ENCODE results near the gene USHBP1. TPM values are rescaled to one million over a fixed set of nuclear protein-coding genes. Genes with fewer than 3 reads are reported as not detected.

Gene USHBP1
- total and polyA plus RNA-seq, 7 experiments from 2014 or later = 0.22 to 1.2 (median 0.49) TPM; not detected in 1

DNA sequence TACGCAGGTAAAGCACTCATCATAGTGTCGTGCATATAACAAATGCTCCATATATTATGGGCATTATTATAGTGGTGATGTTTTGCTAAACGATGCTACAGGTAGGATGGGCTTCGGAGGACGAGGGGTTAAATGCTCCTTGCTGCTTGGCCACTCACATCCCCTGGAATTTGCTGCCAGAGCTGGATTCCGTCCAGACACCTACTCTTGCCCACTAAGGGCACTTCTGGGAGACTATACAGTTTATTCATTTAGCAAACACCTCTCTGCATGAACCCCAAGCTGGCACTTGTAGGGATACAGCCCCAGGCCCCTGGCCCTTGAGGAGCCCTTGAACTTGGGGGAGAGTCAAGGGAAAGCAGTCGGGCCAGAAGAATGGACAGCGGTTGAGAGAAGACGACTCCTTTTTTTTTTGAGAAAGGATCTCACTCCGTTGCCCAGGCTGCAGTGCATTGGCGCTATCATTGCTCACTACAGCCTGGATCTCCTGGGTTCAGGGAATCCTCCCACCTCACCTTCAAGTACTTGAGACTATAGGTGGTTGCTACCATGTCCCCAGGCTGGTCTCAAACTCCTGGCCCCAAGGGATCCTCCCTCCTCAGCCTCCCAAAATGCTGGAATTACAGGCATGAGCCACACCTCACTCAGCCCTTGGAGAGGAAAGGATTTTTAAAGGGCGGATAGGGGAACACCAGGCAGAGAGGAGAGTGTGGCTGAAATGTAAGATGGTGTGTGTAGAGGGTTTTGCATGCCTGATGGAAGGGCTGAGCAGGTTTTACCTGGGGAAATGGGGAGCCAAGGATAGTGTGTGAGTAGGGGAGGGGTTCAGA lies 40.1 kb upstream of the USHBP1 start:
- ATAC-seq (no peak), DNase-seq (no peak)
- H3K36me3 ChIP-seq (ENCODE audit: control insufficient read depth in 2 of 3, insufficient read depth in 3 of 3, low read length in 3 of 3) = peaks cover 0 to 7% (median 0%) of the 10 kb centered on the region in 3 experiments
- Mint-ChIP-seq H3K36me3 (peaks cover 0 to 4% (median 0%) of the 10 kb centered on the region in 5 donors), H3K27me3 (no peaks in the 10 kb centered on the region), H3K4me1 (peaks cover 22 to 56% (median 50%) of the 10 kb centered on the region in 7 donors), H3K27ac (peak overlapping the region; percentile 26 to 93 (median 90)), H3K4me3 (peak overlapping the region; percentile 84 to 94 (median 90)), H3K9me3 (no peaks in the 10 kb centered on the region)
- no peak overlapping the region for H3K4me3 ChIP-seq (ENCODE audit: low read length)
- H3K27me3 ChIP-seq (ENCODE audit: control insufficient read depth in 2 of 2, insufficient read depth in 2 of 2, low read length in 2 of 2) = no peaks in the 10 kb centered on the region
- CTCF ChIA-PET = interaction anchor here (0.6 to 1.3 kb wide), 7 partner anchors 7 to 92 kb away, joined by 3 to 5 read pairs (median 3); partner anchors contain the start of genes ANO8 and BABAM1
- H3K27ac ChIP-seq (ENCODE audit: low read depth, low read length) = peak overlapping the region; percentile 40
- H3K4me1 ChIP-seq (ENCODE audit: control insufficient read depth in 2 of 2, insufficient read depth in 2 of 2, low read length in 2 of 2) = peaks cover 15 to 22% of the 10 kb centered on the region in 2 donors
- no peaks in the 10 kb centered on the region for H3K9me3 ChIP-seq (ENCODE audit: control insufficient read depth in 2 of 3, low read length in 3 of 3)
- POLR2A ChIA-PET = interaction anchor here (0.5 to 5.8 kb wide), 14 partner anchors 12 to 832 kb away, joined by 3 to 56 read pairs (median 4); partner anchors contain the start of genes ANKLE1, ANO8, BABAM1 and GTPBP3
- intact Hi-C loops (cut with micrococcal nuclease) = loop anchor here (1.0 to 10.0 kb wide), 13 partner anchors 12 to 1927 kb away; partner anchors contain the start of genes BABAM1 (in 2 of the 2), C19orf44 (in 2 of the 2), CALR3 (in 2 of the 2) and HAUS8 (in 2 of the 2)

GRCh38 chr19:17303940-17304267 lies 39.4 kb upstream of the USHBP1 start:
- peaks cover 0 to 4% (median 0%) of the 10 kb centered on the region in 3 experiments for H3K36me3 ChIP-seq (ENCODE audit: control insufficient read depth in 2 of 3, insufficient read depth in 3 of 3, low read length in 3 of 3)
- peaks cover 15 to 22% of the 10 kb centered on the region in 2 donors for H3K4me1 ChIP-seq (ENCODE audit: control insufficient read depth in 2 of 2, insufficient read depth in 2 of 2, low read length in 2 of 2)
- peak overlapping the region; percentile 79 for H3K4me3 ChIP-seq (ENCODE audit: low read length)
- Mint-ChIP-seq H3K27me3 (no peaks in the 10 kb centered on the region), H3K4me3 (peak overlapping the region; percentile 71 to 87 (median 79)), H3K9me3 (no peaks in the 10 kb centered on the region), H3K27ac (peak overlapping the region in 6 of 9 donors; percentile 20 to 90 (median 65)), H3K36me3 (peaks cover 0 to under 1% (median 0%) of the 10 kb centered on the region in 5 donors), H3K4me1 (peaks cover 16 to 49% (median 43%) of the 10 kb centered on the region in 7 donors)
- ChIA-PET POLR2A (interaction anchor here (0.5 to 3.1 kb wide), 5 partner anchors 11 to 117 kb away, joined by 3 to 18 read pairs (median 3); partner anchors contain the start of gene ANO8), CTCF (interaction anchor here (0.6 kb wide), 1 partner anchor 20 kb away, joined by 3 read pairs; no protein-coding TSS in a partner anchor)
- H3K27me3 ChIP-seq (ENCODE audit: control insufficient read depth in 2 of 2, insufficient read depth in 2 of 2, low read length in 2 of 2) = no peaks in the 10 kb centered on the region
- intact Hi-C loops (cut with micrococcal nuclease) = loop anchor here (10.0 kb wide), 2 partner anchors 809 to 1221 kb away; partner anchors contain the start of genes C19orf44 (in 1 of the 2), CALR3 (in 1 of the 2) and ELL (in 1 of the 2)
- ATAC-seq (no peak), DNase-seq (no peak)
- H3K27ac ChIP-seq (ENCODE audit: low read depth, low read length) = peak overlapping the region; percentile 85
- H3K9me3 ChIP-seq (ENCODE audit: control insufficient read depth in 2 of 3, low read length in 3 of 3) = no peaks in the 10 kb centered on the region

DNA sequence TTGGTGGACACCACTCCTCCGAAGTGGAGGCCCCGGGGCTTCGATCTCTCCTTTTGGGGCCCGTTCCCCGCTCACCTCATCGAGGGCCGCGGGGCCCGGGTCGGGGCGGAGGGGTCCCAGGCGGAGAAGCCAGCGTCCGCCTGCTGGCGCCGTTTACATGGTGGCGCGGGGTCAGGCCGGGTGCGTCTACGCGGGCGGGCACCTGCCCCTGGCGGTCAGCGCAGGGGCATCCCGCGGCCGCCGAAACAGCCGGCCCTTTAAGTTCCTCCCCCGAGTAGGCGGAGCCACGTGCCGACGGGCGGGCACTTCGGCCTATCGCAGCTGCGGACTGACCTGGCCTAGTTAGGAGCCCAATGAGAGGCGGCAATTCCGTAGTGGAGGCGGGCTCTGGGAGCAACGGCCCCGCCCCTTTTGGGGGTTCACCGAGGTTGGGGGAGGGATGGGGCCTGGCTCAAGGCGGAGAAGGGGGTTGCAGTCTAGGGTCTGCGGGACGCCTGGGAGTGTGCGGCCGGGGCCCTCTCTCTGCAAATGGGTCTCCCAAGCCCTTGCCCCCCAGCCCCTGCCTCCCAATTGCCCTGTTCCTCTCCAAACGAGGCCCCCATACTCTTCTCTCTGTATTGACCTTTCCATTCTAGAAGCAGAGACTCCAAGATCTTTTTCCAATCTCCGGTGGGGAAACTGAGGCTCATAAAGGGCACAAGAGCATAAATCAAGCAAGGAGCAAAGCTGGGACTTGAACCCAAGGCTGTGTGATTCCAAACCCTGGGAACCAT lies 38.8 kb upstream of the USHBP1 start, which contains the start of gene ABHD8:
TSS of gene ABHD8 (minus strand) at position 259 of the 773 bp plus-strand sequence. CDS start 1,809 bp downstream, outside the sequence.
- peaks cover 0 to 1% (median 0%) of the 10 kb centered on the region in 11 donors for H3K9me3 Mint-ChIP-seq
- ATAC-seq = peak; percentile 87
- peak; percentile 87 to 94 (median 90) for DNase-seq
- Histone ChIP-seq H3K27me3 (ENCODE audit: control insufficient read depth in 2 of 2, insufficient read depth in 2 of 2, low read length in 2 of 2) (no peaks in the 10 kb centered on the region), H3K36me3 (ENCODE audit: control insufficient read depth in 2 of 3, insufficient read depth in 3 of 3, low read length in 3 of 3) (peaks cover 0 to 8% (median 0%) of the 10 kb centered on the region in 3 experiments), H3K4me1 (ENCODE audit: control insufficient read depth in 2 of 2, insufficient read depth in 2 of 2, low read length in 2 of 2) (peaks cover 15 to 22% of the 10 kb centered on the region in 2 donors), H3K4me3 (ENCODE audit: low read length) (peak within 1 kb of the TSS; percentile 79), H3K27ac (ENCODE audit: low read depth, low read length) (peak within 1 kb of the TSS; percentile 85), H3K9me3 (ENCODE audit: control insufficient read depth in 2 of 3, low read length in 3 of 3) (no peaks in the 10 kb centered on the region)
- no peaks in the 10 kb centered on the region for H3K27me3 Mint-ChIP-seq
- peaks cover 16 to 48% (median 42%) of the 10 kb centered on the region in 7 donors for H3K4me1 Mint-ChIP-seq
- intact Hi-C loops (cut with micrococcal nuclease) = loop anchor here (10.0 kb wide), 2 partner anchors 809 to 1221 kb away; partner anchors contain the start of genes C19orf44 (in 1 of the 2), CALR3 (in 1 of the 2) and ELL (in 1 of the 2)
- CTCF ChIA-PET = interaction anchor here (0.6 kb wide), 2 partner anchors 19 to 20 kb away, joined by 3 read pairs; no protein-coding TSS in a partner anchor
- peak within 1 kb of the TSS; percentile 71 to 91 (median 81) for H3K4me3 Mint-ChIP-seq
- peak within 1 kb of the TSS; percentile 67 to 90 (median 74) for H3K27ac Mint-ChIP-seq
- POLR2A ChIA-PET = interaction anchor here (0.8 to 3.1 kb wide), 3 partner anchors 11 to 116 kb away, joined by 3 to 18 read pairs (median 4); partner anchors contain the start of gene ANO8
- peaks cover 0 to 5% (median 0%) of the 10 kb centered on the region in 5 donors for H3K36me3 Mint-ChIP-seq

- peaks cover 0 to 12% (median 0%) of the 10 kb centered on the region in 3 experiments for H3K36me3 ChIP-seq (ENCODE audit: control insufficient read depth in 2 of 3, insufficient read depth in 3 of 3, low read length in 3 of 3)
- Mint-ChIP-seq H3K36me3 (peaks cover 0 to 9% (median 0%) of the 10 kb centered on the region in 5 donors), H3K4me1 (peaks cover 16 to 42% (median 37%) of the 10 kb centered on the region in 7 donors), H3K27ac (peak overlapping the region in 7 of 9 donors; percentile 22 to 69 (median 62)), H3K9me3 (peaks cover 0 to 5% (median 0%) of the 10 kb centered on the region in 11 donors), H3K4me3 (peak overlapping the region; percentile 66 to 87 (median 78)), H3K27me3 (no peaks in the 10 kb centered on the region)
- H3K27ac ChIP-seq (ENCODE audit: low read depth, low read length) = peak overlapping the region; percentile 85
- H3K4me3 ChIP-seq (ENCODE audit: low read length) = peak overlapping the region; percentile 79
- H3K4me1 ChIP-seq (ENCODE audit: control insufficient read depth in 2 of 2, insufficient read depth in 2 of 2, low read length in 2 of 2) = peaks cover 15 to 22% of the 10 kb centered on the region in 2 donors
- ChIA-PET CTCF (interaction anchor here (0.6 to 0.8 kb wide), 4 partner anchors 19 to 1474 kb away, joined by 3 to 5 read pairs (median 3); no protein-coding TSS in a partner anchor), POLR2A (interaction anchor here (0.8 to 3.1 kb wide), 3 partner anchors 9 to 34 kb away, joined by 3 to 18 read pairs (median 5); no protein-coding TSS in a partner anchor)
- peak; percentile 0 for ATAC-seq
- no peaks in the 10 kb centered on the region for H3K9me3 ChIP-seq (ENCODE audit: control insufficient read depth in 2 of 3, low read length in 3 of 3)
- peak in 1 of 9 donors; percentile 63 for DNase-seq
- intact Hi-C loops (cut with micrococcal nuclease) = loop anchor here (10.0 kb wide), 2 partner anchors 808 to 1222 kb away; partner anchors contain the start of genes C19orf44 (in 1 of the 2), CALR3 (in 1 of the 2) and ELL (in 1 of the 2)
- no peaks in the 10 kb centered on the region for H3K27me3 ChIP-seq (ENCODE audit: control insufficient read depth in 2 of 2, insufficient read depth in 2 of 2, low read length in 2 of 2)
These were observed 38.0 kb upstream of the USHBP1 start for GRCh38 chr19:17302391-17303166.

DNA sequence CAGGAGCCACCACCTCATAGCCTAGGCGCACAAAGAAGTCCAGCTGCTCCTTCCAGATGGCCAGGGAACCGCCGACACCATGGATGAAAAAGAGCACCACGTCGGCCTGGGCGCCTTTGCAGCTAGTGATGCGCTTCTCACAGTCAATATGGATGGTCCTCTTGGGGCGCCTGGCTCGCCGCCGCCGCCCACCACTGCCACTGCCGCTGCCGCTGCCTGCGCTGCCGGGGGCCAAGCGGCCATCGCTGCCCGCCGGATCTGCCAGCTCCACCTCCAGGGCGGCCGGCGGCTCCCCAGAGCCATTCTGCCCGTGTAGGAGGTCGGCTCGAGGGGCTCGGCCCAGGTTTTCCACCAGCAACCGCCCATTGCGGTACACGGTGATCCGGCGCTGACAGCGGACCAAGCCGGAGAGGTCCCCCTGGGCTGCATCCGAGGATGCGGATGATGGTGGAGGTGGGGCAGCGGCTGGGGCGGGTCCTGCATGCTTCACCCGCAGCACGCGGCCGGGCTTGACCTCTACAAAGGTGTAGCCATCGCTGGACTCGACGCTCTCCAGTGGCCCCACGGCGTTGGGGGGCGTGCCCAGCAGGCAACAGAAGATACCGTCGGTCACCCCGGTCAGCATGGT lies 36.6 kb upstream of the USHBP1 start:
- H3K36me3 ChIP-seq (ENCODE audit: control insufficient read depth in 2 of 3, insufficient read depth in 3 of 3, low read length in 3 of 3) = peaks cover 0 to 12% (median 0%) of the 10 kb centered on the region in 3 experiments
- ATAC-seq (no peak), DNase-seq (no peak)
- POLR2A ChIA-PET = interaction anchor here (0.6 kb wide), 1 partner anchor 406 kb away, joined by 3 read pairs; no protein-coding TSS in a partner anchor
- Mint-ChIP-seq H3K36me3 (peaks cover 0 to 11% (median 0%) of the 10 kb centered on the region in 5 donors), H3K27me3 (no peaks in the 10 kb centered on the region), H3K4me1 (peaks cover 12 to 33% (median 30%) of the 10 kb centered on the region in 7 donors), H3K4me3 (peak overlapping the region in 1 of 10 donors; percentile 84), H3K9me3 (peaks cover 0 to 5% (median 0%) of the 10 kb centered on the region in 11 donors), H3K27ac (no peak overlapping the region)
- H3K27ac ChIP-seq (ENCODE audit: low read depth, low read length) = no peak overlapping the region
- no peaks in the 10 kb centered on the region for H3K9me3 ChIP-seq (ENCODE audit: control insufficient read depth in 2 of 3, low read length in 3 of 3)
- H3K4me3 ChIP-seq (ENCODE audit: low read length) = no peak overlapping the region
- no peaks in the 10 kb centered on the region for H3K27me3 ChIP-seq (ENCODE audit: control insufficient read depth in 2 of 2, insufficient read depth in 2 of 2, low read length in 2 of 2)
- CTCF ChIA-PET = no interaction called here
- peaks cover 7 to 14% of the 10 kb centered on the region in 2 donors for H3K4me1 ChIP-seq (ENCODE audit: control insufficient read depth in 2 of 2, insufficient read depth in 2 of 2, low read length in 2 of 2)
- intact Hi-C loops (cut with micrococcal nuclease) = loop anchor here (10.0 kb wide), 2 partner anchors 806 to 1224 kb away; partner anchors contain the start of genes C19orf44 (in 1 of the 2), CALR3 (in 1 of the 2) and ELL (in 1 of the 2)

Measured in naive thymus-derived CD4-positive, alpha-beta T cell (primary cell).